ENCODE measurements around the gene HACL1. TPM values are rescaled to one million over a fixed set of nuclear protein-coding genes. Genes with fewer than 3 reads are reported as not detected.
A peak's percentile ranks its signal among the peaks of the same experiment; 100 is the strongest.

Gene HACL1
- total RNA-seq, 1 donor from 2014 or later: 13.8 TPM

DNA sequence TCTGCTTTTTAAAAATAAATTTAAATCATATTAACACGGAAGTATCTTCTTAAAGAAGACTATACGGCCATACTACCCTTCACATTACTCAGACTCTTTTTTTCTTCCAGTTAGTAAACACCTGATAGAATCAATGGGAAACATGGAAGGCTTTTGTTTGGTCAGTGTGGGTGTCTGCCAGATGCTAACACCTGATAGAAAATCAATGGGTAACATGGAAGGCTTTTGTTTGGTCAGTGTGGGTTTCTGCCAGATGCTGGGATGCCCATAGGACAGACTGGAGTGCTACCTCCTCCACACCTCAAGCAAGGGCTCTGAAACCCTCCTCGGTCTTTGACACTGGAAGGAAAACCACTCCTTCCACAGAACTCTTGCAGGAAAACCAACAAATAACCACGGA, 29.2 kb downstream of the HACL1 start:
- intact Hi-C loops (cut with DNase I): no loop called here
- no peak for DNase-seq (ENCODE audit: low spot score in 2 of 2)
- H3K4me1 ChIP-seq: no peaks in the 10 kb centered on the region
- H3K9me3 ChIP-seq: no peaks in the 10 kb centered on the region
- H3K4me3 ChIP-seq: no peak overlapping the region
- peaks cover 22 to 43% of the 10 kb centered on the region in 2 donors for H3K36me3 ChIP-seq
- H3K27me3 ChIP-seq: no peaks in the 10 kb centered on the region
- TF ChIP-seq, protein P1, sequence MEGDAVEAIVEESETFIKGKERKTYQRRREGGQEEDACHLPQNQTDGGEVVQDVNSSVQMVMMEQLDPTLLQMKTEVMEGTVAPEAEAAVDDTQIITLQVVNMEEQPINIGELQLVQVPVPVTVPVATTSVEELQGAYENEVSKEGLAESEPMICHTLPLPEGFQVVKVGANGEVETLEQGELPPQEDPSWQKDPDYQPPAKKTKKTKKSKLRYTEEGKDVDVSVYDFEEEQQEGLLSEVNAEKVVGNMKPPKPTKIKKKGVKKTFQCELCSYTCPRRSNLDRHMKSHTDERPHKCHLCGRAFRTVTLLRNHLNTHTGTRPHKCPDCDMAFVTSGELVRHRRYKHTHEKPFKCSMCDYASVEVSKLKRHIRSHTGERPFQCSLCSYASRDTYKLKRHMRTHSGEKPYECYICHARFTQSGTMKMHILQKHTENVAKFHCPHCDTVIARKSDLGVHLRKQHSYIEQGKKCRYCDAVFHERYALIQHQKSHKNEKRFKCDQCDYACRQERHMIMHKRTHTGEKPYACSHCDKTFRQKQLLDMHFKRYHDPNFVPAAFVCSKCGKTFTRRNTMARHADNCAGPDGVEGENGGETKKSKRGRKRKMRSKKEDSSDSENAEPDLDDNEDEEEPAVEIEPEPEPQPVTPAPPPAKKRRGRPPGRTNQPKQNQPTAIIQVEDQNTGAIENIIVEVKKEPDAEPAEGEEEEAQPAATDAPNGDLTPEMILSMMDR (IDR thresholded peaks at IDR 0.05): no peak
- H3K27ac ChIP-seq: no peak overlapping the region

DNA sequence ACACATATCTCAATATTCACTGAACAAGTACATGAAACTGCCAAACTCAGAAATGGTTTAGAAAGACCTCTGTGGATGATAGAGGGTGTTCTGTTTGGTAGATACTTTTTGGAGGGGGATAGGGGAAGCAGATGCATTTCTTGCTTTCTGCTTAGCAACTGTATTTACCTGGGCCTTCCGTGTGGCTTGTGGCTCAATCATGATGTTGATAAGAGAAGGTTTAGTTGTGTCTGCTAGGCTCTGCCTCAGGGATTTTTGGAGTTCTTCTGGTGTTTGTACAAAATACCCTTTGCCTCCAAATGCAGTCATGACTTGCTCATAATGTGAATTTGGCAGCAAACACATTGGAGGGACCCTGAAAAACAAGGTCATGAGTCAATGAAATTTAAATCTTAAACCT, 38.2 kb downstream of the HACL1 start:
- Histone ChIP-seq H3K27me3 (no peaks in the 10 kb centered on the region), H3K9me3 (no peaks in the 10 kb centered on the region), H3K4me1 (no peaks in the 10 kb centered on the region), H3K27ac (no peak overlapping the region), H3K4me3 (no peak overlapping the region), H3K36me3 (peaks cover 43 to 71% of the 10 kb centered on the region in 2 donors)
- TF ChIP-seq, protein P1 (IDR thresholded peaks at IDR 0.05): no peak
- intact Hi-C loops (cut with DNase I): no loop called here
- DNase-seq (ENCODE audit: low spot score in 2 of 2): no peak

DNA sequence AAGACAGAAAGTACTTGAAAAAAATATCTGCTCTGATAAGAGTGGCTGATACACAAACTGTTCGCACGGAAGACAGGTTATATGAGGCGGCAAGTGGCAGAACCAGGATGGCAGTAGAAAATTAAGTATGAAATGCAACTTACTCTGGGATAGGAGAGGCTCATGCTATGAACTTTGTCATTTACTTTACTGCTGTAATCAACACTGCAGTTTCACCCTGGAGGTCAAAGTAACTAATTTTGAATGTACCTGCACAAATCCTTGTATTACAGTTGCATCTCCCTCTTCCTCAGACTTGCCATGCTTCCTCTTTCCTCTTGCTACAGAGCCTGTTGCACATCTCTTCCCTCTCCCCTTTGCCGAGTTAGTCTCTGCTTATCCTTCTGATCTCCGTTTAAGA, 38.8 kb downstream of the HACL1 start:
- Histone ChIP-seq H3K4me3 (no peak overlapping the region), H3K36me3 (peaks cover 37 to 65% of the 10 kb centered on the region in 2 donors), H3K27ac (no peak overlapping the region), H3K4me1 (no peaks in the 10 kb centered on the region), H3K9me3 (no peaks in the 10 kb centered on the region), H3K27me3 (no peaks in the 10 kb centered on the region)
- intact Hi-C loops (cut with DNase I): no loop called here
- TF ChIP-seq, protein P1 (IDR thresholded peaks at IDR 0.05): no peak
- no peak for DNase-seq (ENCODE audit: low spot score in 2 of 2)

DNA sequence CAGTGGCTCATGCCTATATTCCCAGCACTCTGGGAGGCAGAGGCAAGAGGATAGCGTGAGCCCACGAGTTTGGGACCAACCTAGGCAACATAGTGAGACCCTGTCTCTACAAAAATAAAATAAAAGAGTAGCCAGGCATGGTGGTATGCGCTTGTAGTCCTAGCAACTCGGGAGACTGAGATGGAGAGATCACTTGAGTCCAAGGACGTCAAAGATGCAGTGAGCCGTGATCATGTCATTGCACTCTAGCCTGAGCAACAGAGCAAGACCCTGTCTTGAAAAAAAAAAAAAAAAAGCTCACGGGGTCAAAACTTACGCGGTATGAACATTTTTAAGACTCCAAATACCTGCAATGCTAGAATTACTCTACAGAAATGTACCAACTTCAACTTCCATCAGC, 42.8 kb downstream of the HACL1 start:
- peaks cover 21 to 35% of the 10 kb centered on the region in 2 donors for H3K36me3 ChIP-seq

DNA sequence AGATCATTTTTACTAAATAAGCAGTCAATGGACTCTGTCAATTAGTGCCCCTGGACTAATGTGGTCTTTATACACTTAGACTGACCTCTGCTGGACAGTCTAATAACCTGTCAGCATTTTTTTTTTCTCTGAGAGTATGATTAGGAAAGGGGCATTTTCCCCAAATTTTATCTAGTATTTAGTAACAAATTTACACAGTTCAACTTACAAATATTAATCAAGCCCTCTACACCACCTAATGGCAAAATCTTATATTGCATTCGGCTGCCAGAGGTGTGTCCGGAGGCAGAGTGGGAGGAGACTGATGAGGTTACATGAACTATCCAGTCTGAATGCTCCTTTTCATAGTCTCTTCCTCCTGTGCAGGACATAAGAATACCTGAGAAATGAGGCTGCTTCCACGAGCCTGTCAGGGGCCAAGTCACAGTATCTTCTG, 43.8 kb downstream of the HACL1 start:
- H3K4me1 ChIP-seq: no peaks in the 10 kb centered on the region
- H3K36me3 ChIP-seq: peaks cover 10 to 25% of the 10 kb centered on the region in 2 donors
- intact Hi-C loops (cut with DNase I): loop anchor here (1.0 to 2.0 kb wide), 2 partner anchors 129 to 355 kb away; no protein-coding TSS in a partner anchor
- H3K27me3 ChIP-seq: no peaks in the 10 kb centered on the region
- peak in 1 of 2 donors; percentile 77 for DNase-seq (ENCODE audit: low spot score in 2 of 2)
- peak overlapping the region in 1 of 2 donors; percentile 43 for H3K27ac ChIP-seq
- H3K9me3 ChIP-seq: no peaks in the 10 kb centered on the region
- TF ChIP-seq, protein P1 (IDR thresholded peaks at IDR 0.05): peak; percentile 41 to 70 (median 48)
- H3K4me3 ChIP-seq: no peak overlapping the region

More for the DNA sequence above, 42.8 kb downstream of the HACL1 start:
- H3K27me3 ChIP-seq: no peaks in the 10 kb centered on the region
- H3K27ac ChIP-seq: no peak overlapping the region
- DNase-seq (ENCODE audit: low spot score in 2 of 2): no peak
- TF ChIP-seq, protein P1 (IDR thresholded peaks at IDR 0.05): no peak
- intact Hi-C loops (cut with DNase I): no loop called here
- H3K4me1 ChIP-seq: no peaks in the 10 kb centered on the region
- no peak overlapping the region for H3K4me3 ChIP-seq
- no peaks in the 10 kb centered on the region for H3K9me3 ChIP-seq

DNA sequence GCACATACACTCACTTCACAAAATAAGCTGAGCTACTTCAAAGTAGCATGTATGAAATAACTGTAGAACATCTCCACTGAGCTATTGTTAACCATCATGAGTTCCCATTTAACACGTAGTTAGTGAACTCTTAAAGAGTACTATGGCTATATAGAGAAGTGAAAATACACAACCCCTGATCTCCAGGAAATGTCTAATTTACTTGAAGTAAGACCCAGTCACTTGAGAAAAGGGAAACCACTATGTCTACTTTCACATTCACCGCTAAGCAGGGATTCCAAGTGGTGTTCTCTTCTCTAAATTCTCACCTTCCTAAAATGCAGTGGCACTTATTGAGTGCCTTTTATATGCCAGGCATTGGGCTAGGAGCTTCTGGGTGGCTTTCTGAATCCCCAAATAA, 44.9 kb downstream of the HACL1 start:
- TF ChIP-seq, protein P1 (IDR thresholded peaks at IDR 0.05): no peak
- no peak overlapping the region for H3K27ac ChIP-seq
- H3K36me3 ChIP-seq: peaks cover 4 to 17% of the 10 kb centered on the region in 2 donors
- no peaks in the 10 kb centered on the region for H3K4me1 ChIP-seq
- H3K27me3 ChIP-seq: no peaks in the 10 kb centered on the region
- no peak for DNase-seq (ENCODE audit: low spot score in 2 of 2)
- H3K9me3 ChIP-seq: no peaks in the 10 kb centered on the region
- intact Hi-C loops (cut with DNase I): loop anchor here (2.0 kb wide), 1 partner anchor 128 kb away; no protein-coding TSS in a partner anchor
- no peak overlapping the region for H3K4me3 ChIP-seq

Measured in ascending aorta (tissue), 2 donors.